HepG2 (cell line): ENCODE measurements around the gene TLCD3B. TPM values are rescaled to one million over a fixed set of nuclear protein-coding genes. Genes with fewer than 3 reads are reported as not detected.

Source experiments
- CENPT ChIP-seq: sonication (generic); formaldehyde crosslinking; IDR thresholded peaks from 2 replicates; pipeline ENCODE4 v1.8.0; 2022; ENCODE audit warnings: low read depth, mild to moderate bottlenecking, moderate library complexity, missing genetic modification reagents
- GABPA ChIP-seq, 2 experiments: IDR thresholded peaks; 2 replicates each; pipeline ENCODE4 v1.6.1; 2011 to 2016; ENCODE audit warnings: low read depth in 2 of 2, low read length in 1 of 2, missing biosample characterization in 1 of 2, missing genetic modification characterization in 1 of 2
- GATA4 ChIP-seq: sonication (generic); IDR thresholded peaks from 2 replicates; pipeline ENCODE4 v1.6.1; 2016; ENCODE audit warnings: antibody characterized with exemption, low read depth, borderline replicate concordance
- NFAT5 ChIP-seq: sonication (generic); formaldehyde crosslinking; IDR thresholded peaks from 2 replicates; pipeline ENCODE4 v1.4.0; 2020; ENCODE audit warnings: missing genetic modification reagents
- PHF5A ChIP-seq: IDR thresholded peaks from one replicate; pipeline ENCODE4 v1.6.1; 2018; ENCODE audit warnings: low read depth, missing genetic modification reagents; ENCODE audit not compliant: unreplicated experiment
- RBFOX2 ChIP-seq: fragments of 200-400 bp; formaldehyde crosslinking; IDR thresholded peaks from 2 replicates; pipeline ENCODE4 v1.6.1; 2017; ENCODE audit warnings: low read depth, mild to moderate bottlenecking, low read length
- REPIN1 ChIP-seq: sonication (generic); formaldehyde crosslinking; IDR thresholded peaks from 2 replicates; pipeline ENCODE4 v1.8.0; 2022; ENCODE audit warnings: missing genetic modification reagents, low read depth, mild to moderate bottlenecking, borderline replicate concordance
- SAP130 ChIP-seq: IDR thresholded peaks from 2 replicates; pipeline ENCODE4 v1.6.1; 2016; ENCODE audit warnings: low read depth
- SIX4 ChIP-seq: sonication (generic); formaldehyde crosslinking; IDR thresholded peaks from 2 replicates; pipeline ENCODE4 v1.4.0; 2020; ENCODE audit warnings: missing genetic modification reagents
- U2AF1 ChIP-seq: fragments of 200-400 bp; formaldehyde crosslinking; optimal IDR thresholded peaks from 2 replicates; pipeline ENCODE3; 2017; ENCODE audit warnings: mild to moderate bottlenecking, low read depth, low read length
- YY1 ChIP-seq: IDR thresholded peaks from 2 replicates; pipeline ENCODE4 v1.6.1; 2011; ENCODE audit warnings: low read length, low read depth, moderate library complexity, mild to moderate bottlenecking; ENCODE audit not compliant: insufficient read depth, insufficient replicate concordance
- ZIK1 ChIP-seq: sonication (generic); formaldehyde crosslinking; IDR thresholded peaks from 2 replicates; pipeline ENCODE4 v1.5.0; 2020; ENCODE audit warnings: mild to moderate bottlenecking, low read depth, missing genetic modification reagents, borderline replicate concordance
- ZNF383 ChIP-seq: sonication (generic); formaldehyde crosslinking; IDR thresholded peaks from 2 replicates; pipeline ENCODE4 v1.4.0; 2020; ENCODE audit warnings: missing genetic modification reagents, mild to moderate bottlenecking, borderline replicate concordance
- ZNF605 ChIP-seq: sonication (generic); formaldehyde crosslinking; IDR thresholded peaks from 2 replicates; pipeline ENCODE4 v1.8.0; 2022; ENCODE audit warnings: mild to moderate bottlenecking, missing genetic modification reagents
- ZNF670 ChIP-seq: sonication (generic); formaldehyde crosslinking; IDR thresholded peaks from 2 replicates; pipeline ENCODE4 v1.8.0; 2022; ENCODE audit warnings: mild to moderate bottlenecking, missing genetic modification reagents, borderline replicate concordance
- ZNF768 ChIP-seq: sonication (generic); formaldehyde crosslinking; IDR thresholded peaks from 2 replicates; pipeline ENCODE4 v1.4.0; 2020; ENCODE audit warnings: missing genetic modification reagents
- polyA plus RNA-seq, 8 experiments: library from polyadenylated mRNA; depleted of rRNA in 3 of 8; stranded (reverse) in 7 of 8; unstranded in 1 of 8; fragments of >200 nt; fragmentation: Illumina TruSeq in 4 of 8; extraction: Trizol in 4 of 8; gene quantifications; 2 replicates each; pipeline versions ENCODE4 v1.2.1 to v1.2.3, GENCODE V29; 2011 to 2016; ENCODE audit warnings: low read depth in 4 of 8, missing spikeins in 1 of 8, mixed read lengths in 1 of 8; ENCODE audit not compliant: insufficient read depth in 1 of 8
- total RNA-seq, 5 experiments: library from RNA; depleted of rRNA; stranded (reverse); fragments of >200 nt; fragmentation: Illumina TruSeq; extraction: Trizol; gene quantifications; 2 replicates each; pipeline ENCODE4 v1.2.3, GENCODE V29; 2016; ENCODE audit warnings: low read depth in 1 of 5
- TF ChIP-seq, protein P1 (sequence below): sonication (generic); formaldehyde crosslinking; IDR thresholded peaks from 2 replicates; pipeline ENCODE4 v1.4.0; 2020; ENCODE audit warnings: missing genetic modification reagents
- TF ChIP-seq, protein P2 (sequence below): sonication (generic); formaldehyde crosslinking; IDR thresholded peaks from 2 replicates; pipeline ENCODE4 v1.5.0; 2020; ENCODE audit warnings: mild to moderate bottlenecking, missing genetic modification reagents

The TLCD3B gene
- total and polyA plus RNA-seq, 2 of the 13 experiments (the other 11 are each of a cell fraction or from before 2014, with no cell fraction given): not detected

DNA sequence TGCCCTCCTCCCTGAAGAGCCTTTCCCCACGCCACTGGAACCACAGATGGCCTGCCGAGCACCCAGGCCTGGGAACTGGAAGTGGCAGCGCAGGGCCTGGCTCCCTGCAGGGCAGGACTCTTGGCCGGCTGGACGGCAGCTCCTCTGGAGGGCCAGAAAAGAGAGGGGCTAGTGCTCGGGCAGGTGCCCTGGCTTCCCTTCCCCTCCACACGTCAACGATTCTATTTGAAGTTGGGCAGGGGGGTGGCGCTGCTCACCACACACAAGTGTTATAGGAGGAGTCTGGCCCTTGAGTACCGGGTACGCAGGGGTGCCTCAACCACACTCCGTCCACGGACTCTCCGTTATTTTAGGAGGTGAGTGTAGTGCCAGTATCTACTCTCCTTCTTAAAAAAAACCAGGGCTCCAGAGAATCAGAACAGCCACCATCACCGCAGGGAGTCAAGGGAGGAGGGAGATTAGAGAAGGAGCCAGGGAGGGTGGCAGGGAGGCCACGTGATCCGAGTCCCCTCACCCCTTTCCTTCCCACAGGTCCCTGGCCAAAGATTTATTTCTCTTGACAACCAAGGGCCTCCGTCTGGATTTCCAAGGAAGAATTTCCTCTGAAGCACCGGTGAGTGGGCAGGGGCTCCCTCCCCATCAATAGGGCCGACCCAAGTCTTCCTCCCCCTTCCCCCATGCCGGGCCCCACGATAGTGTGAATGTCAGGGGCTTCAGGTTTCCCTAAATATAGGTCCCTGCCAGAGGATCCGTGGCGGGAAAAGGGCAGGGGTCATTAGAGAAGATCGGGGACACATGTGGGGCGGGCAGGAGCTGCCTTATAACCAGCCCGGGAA lies 33.0 kb upstream of the TLCD3B start (continued):
- TF ChIP-seq, protein P1, sequence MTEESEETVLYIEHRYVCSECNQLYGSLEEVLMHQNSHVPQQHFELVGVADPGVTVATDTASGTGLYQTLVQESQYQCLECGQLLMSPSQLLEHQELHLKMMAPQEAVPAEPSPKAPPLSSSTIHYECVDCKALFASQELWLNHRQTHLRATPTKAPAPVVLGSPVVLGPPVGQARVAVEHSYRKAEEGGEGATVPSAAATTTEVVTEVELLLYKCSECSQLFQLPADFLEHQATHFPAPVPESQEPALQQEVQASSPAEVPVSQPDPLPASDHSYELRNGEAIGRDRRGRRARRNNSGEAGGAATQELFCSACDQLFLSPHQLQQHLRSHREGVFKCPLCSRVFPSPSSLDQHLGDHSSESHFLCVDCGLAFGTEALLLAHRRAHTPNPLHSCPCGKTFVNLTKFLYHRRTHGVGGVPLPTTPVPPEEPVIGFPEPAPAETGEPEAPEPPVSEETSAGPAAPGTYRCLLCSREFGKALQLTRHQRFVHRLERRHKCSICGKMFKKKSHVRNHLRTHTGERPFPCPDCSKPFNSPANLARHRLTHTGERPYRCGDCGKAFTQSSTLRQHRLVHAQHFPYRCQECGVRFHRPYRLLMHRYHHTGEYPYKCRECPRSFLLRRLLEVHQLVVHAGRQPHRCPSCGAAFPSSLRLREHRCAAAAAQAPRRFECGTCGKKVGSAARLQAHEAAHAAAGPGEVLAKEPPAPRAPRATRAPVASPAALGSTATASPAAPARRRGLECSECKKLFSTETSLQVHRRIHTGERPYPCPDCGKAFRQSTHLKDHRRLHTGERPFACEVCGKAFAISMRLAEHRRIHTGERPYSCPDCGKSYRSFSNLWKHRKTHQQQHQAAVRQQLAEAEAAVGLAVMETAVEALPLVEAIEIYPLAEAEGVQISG (CRISPR knock-in tag): peak; percentile 44; the same call in 1 of the 2 replicates
- no peak for TF ChIP-seq SIX4 (CRISPR knock-in tag)
- peak; percentile 88 for TF ChIP-seq ZNF605 (CRISPR knock-in tag)
- TF ChIP-seq YY1: peak; percentile 7
- TF ChIP-seq, protein P2, sequence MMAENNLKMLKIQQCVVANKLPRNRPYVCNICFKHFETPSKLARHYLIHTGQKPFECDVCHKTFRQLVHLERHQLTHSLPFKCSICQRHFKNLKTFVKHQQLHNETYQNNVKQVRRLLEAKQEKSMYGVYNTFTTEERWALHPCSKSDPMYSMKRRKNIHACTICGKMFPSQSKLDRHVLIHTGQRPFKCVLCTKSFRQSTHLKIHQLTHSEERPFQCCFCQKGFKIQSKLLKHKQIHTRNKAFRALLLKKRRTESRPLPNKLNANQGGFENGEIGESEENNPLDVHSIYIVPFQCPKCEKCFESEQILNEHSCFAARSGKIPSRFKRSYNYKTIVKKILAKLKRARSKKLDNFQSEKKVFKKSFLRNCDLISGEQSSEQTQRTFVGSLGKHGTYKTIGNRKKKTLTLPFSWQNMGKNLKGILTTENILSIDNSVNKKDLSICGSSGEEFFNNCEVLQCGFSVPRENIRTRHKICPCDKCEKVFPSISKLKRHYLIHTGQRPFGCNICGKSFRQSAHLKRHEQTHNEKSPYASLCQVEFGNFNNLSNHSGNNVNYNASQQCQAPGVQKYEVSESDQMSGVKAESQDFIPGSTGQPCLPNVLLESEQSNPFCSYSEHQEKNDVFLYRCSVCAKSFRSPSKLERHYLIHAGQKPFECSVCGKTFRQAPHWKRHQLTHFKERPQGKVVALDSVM (CRISPR knock-in tag): 0 out of 2 replicates have a peak, but pooled peaks have one; percentile 43
- peak; percentile 41; the same call in 1 of the 2 replicates for TF ChIP-seq GATA4
- TF ChIP-seq RBFOX2: peak; percentile 74
- 0 out of 2 replicates have a peak, but pooled peaks have one; percentile 71 for TF ChIP-seq ZNF670
- no peak for TF ChIP-seq U2AF1
- TF ChIP-seq CENPT (CRISPR knock-in tag): no peak
- TF ChIP-seq NFAT5 (CRISPR knock-in tag): no peak; the same call in 1 of the 2 replicates
- TF ChIP-seq REPIN1 (CRISPR knock-in tag): peak; percentile 93
- TF ChIP-seq PHF5A (CRISPR knock-in tag): no peak
- no peak for TF ChIP-seq ZIK1 (CRISPR knock-in tag)
- no peak for TF ChIP-seq GABPA (IDR thresholded peaks at IDR 0.05; ENCODE audit: low read depth, low read length)
- peak; percentile 48; the same call in 1 of the 2 replicates for TF ChIP-seq GABPA (CRISPR knock-in tag; IDR thresholded peaks at IDR 0.05; ENCODE audit: low read depth)
- no peak for TF ChIP-seq ZNF383 (CRISPR knock-in tag)
- peak; percentile 94 for TF ChIP-seq SAP130 (CRISPR knock-in tag)
- peak; percentile 47; the same call in 1 of the 2 replicates for TF ChIP-seq ZNF768 (CRISPR knock-in tag)
